ENCODE results near the gene ITIH2. TPM values are rescaled to one million over a fixed set of nuclear protein-coding genes. Genes with fewer than 3 reads are reported as not detected.
"Not testable (repeated sequence)": the region's sequence is repeated elsewhere in the genome, so short reads cannot be mapped to it uniquely, and the experiment has no call there.

The ITIH2 gene
- total and polyA plus RNA-seq, 4 donors, result 261 to 1,345 (median 532) TPM

DNA sequence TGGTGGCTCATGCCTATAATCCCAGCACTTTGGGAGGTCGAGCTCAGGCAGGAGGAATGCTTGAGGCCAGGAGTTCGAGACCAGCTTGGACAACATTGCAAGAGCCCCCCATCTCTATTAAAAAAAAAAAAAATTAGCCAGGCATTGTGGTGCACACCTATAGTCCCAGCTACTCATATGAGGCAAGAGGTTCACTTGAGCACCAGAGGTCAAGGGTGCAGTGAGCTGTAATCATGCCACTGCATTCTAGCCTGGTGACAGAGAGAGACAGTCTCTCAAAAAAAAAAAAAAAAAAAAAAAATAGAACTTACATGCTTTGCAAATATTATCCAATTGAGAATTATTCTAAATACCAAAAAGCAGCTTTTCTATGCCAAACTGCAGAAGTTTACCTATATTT is 73.7 kb downstream of the ITIH2 start:
- TF ChIP-seq HNF4A (conservative IDR thresholded peaks at IDR 0.05) (peak; percentile 29), TAF1 (conservative IDR thresholded peaks at IDR 0.05) (no peak)
- peaks cover 6 to 32% (median 20%) of the 10 kb centered on the region in 4 donors for H3K36me3 ChIP-seq (ENCODE audit: control insufficient read depth in 4 of 4, insufficient read depth in 3 of 4, low read depth in 1 of 4, low read length in 3 of 4)

DNA sequence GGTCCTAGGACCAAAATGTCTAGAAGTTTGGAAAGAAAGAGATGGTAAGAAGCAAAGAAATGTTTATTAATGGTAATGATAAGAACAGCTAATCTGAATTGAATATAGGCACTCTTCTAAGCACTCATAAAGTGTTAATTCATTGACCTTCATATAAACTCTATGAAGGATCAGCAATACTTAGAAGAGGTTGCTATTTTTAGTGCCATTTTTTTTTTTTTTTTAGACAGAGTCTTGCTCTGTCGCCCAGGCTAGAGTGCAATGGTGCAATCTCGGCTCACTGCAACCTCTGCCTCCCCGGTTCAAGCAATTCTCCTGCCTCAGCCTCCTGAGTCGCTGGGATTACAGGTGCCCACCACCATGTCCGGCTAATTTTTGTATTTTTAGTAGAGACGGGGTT is 79.1 kb downstream of the ITIH2 start:
- WGBS, result 93% methylated on average over 6 of the region's 6 CpGs
- not testable (repeated sequence) for H3K27me3 ChIP-seq (ENCODE audit: control insufficient read depth in 4 of 4, insufficient read depth in 4 of 4, low read length in 3 of 4); H3K9me3 ChIP-seq (ENCODE audit: control insufficient read depth in 4 of 4, low read length in 3 of 4); H3K27ac ChIP-seq (ENCODE audit: low read depth in 1 of 2, low read length in 2 of 2); DNase-seq (ENCODE audit: low spot score); H3K4me3 ChIP-seq (ENCODE audit: low read depth in 1 of 3, low read length in 3 of 3); H3K9ac ChIP-seq (ENCODE audit: low read depth in 1 of 2, low read length in 2 of 2)
- H3K4me1 ChIP-seq (ENCODE audit: control insufficient read depth in 4 of 4, insufficient read depth in 4 of 4, low read length in 3 of 4), result peaks cover 9 to 12% (median 10%) of the 10 kb centered on the region in 4 donors
- H3K36me3 ChIP-seq (ENCODE audit: control insufficient read depth in 4 of 4, insufficient read depth in 3 of 4, low read depth in 1 of 4, low read length in 3 of 4), result peaks cover 4 to 32% (median 16%) of the 10 kb centered on the region in 4 donors

More for the DNA sequence above, 73.7 kb downstream of the ITIH2 start:
- DNase-seq (ENCODE audit: low spot score), result no peak
- Histone ChIP-seq H3K27me3 (ENCODE audit: control insufficient read depth in 4 of 4, insufficient read depth in 4 of 4, low read length in 3 of 4) (no peaks in the 10 kb centered on the region), H3K9me3 (ENCODE audit: control insufficient read depth in 4 of 4, low read length in 3 of 4) (no peaks in the 10 kb centered on the region), H3K4me3 (ENCODE audit: low read depth in 1 of 3, low read length in 3 of 3) (no peak overlapping the region), H3K9ac (ENCODE audit: low read depth in 1 of 2, low read length in 2 of 2) (no peak overlapping the region), H3K27ac (ENCODE audit: low read depth in 1 of 2, low read length in 2 of 2) (no peak overlapping the region), H3K4me1 (ENCODE audit: control insufficient read depth in 4 of 4, insufficient read depth in 4 of 4, low read length in 3 of 4) (peaks cover 0 to 12% (median 8%) of the 10 kb centered on the region in 4 donors)
- 95% methylated on average over 2 of the region's 2 CpGs for WGBS

DNA sequence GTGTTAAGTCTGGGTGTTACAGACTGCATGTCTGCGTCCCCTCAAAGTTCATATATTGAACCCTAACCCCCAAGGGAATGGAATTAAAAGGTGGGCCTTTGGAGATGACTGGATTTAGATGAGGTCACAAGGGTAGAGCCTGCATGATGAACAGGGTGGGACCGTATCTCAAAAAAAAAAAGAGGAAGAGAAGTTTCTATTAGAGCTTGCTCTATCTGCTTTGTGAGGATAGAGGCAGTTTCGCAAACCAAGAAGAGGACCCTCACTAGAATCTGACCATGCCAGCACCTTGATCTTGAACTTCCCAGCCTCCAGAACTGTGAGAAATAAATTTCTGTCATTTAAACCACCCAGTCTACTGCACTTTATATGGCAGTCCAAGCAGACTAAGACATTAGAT is 83.3 kb downstream of the ITIH2 start:
- peaks cover 14 to 32% (median 22%) of the 10 kb centered on the region in 4 donors for H3K4me1 ChIP-seq (ENCODE audit: control insufficient read depth in 4 of 4, insufficient read depth in 4 of 4, low read length in 3 of 4)
- no peak overlapping the region for H3K9ac ChIP-seq (ENCODE audit: low read depth in 1 of 2, low read length in 2 of 2)
- no peak overlapping the region for H3K27ac ChIP-seq (ENCODE audit: low read depth in 1 of 2, low read length in 2 of 2)
- DNase-seq (ENCODE audit: low spot score), result no peak
- WGBS, result 88% methylated on average over 3 of the region's 3 CpGs
- peak overlapping the region in 2 of 3 donors; percentile 78 to 99 for H3K4me3 ChIP-seq (ENCODE audit: low read depth in 1 of 3, low read length in 3 of 3)
- no peaks in the 10 kb centered on the region for H3K9me3 ChIP-seq (ENCODE audit: control insufficient read depth in 4 of 4, low read length in 3 of 4)
- peaks cover 0 to 2% (median 0%) of the 10 kb centered on the region in 4 donors for H3K36me3 ChIP-seq (ENCODE audit: control insufficient read depth in 4 of 4, insufficient read depth in 3 of 4, low read depth in 1 of 4, low read length in 3 of 4)
- no peaks in the 10 kb centered on the region for H3K27me3 ChIP-seq (ENCODE audit: control insufficient read depth in 4 of 4, insufficient read depth in 4 of 4, low read length in 3 of 4)
- no peak for TF ChIP-seq JUND (IDR thresholded peaks at IDR 0.05)

DNA sequence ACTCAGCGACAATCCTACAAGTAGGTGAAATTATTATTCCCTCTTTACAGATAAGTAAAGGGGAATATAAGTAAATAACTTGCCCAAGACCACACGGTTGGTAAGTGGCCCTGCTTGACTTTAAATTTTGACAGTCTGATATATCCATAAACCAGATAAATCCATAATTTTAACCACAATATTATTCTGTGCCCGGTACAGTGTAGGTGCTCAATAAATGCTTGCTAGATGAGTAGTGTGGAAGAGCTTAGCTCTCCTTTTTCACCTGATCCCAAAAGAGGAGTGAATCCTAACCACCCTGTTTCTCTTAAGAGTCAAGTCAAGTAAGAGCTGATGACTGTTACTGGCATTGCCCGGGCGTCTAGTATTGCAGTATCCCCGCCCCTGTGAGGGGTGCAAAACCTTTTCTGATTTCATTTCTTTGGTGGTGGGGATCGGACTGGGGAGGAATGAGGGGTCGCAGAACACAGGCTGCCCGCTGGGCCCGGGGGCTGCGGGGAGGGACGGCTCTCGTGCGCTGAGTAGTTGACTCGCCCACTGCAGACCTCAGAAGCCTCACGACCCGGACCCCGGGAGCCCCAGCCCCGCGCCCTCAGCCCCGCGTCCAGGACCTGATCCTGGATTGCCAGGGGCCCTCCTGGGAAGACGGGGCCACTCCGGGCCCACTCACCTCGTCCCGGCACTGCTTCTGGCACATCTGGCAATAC is 84.2 kb downstream of the ITIH2 start:
- H3K4me3 ChIP-seq (ENCODE audit: low read depth in 1 of 3, low read length in 3 of 3), result peak overlapping the region; percentile 78 to 99 (median 96)
- peak overlapping the region in 1 of 2 donors; percentile 44 for H3K27ac ChIP-seq (ENCODE audit: low read depth in 1 of 2, low read length in 2 of 2)
- peak overlapping the region; percentile 89 to 92 for H3K9ac ChIP-seq (ENCODE audit: low read depth in 1 of 2, low read length in 2 of 2)

DNA sequence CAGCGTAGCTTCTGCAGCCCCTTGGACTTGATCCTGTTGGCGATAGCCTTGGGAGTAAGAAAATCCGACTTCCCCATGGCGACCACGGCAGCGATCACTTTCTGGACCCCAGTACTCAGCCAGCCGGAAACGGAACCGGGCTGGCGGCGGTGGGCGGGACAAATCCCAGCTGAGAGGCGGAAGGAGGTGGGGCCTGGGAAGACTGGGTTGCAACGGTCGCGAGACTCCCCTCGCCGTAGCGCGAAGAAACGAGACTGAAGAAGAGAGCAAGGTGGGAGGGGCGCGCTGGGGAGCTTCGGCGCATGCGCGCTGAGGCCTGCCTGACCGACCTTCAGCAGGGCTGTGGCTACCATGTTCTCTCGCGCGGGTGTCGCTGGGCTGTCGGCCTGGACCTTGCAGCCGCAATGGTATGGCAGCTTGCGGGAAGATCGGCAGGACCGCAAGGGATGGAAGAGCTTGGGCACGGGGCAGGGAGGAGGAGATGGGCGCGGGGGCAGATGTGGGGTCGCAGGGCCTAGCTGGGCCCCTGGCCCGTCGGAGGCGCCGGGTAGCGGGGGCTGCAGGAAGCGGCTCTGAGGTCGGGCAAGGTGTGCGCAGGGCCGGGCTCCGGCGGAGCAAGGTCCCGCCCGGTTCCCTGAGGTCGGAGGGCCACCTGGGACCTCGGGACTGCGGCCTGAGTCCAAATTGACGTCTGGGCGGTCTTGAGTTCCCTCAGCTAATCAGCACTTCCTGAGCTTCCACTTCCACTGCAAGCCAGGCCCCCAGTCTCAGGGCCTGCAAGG is 84.9 kb downstream of the ITIH2 start, which contains the start of the genes ATP5F1C and KIN:
Gene ATP5F1C, plus strand, starts transcription at position 321 of the 782 bp plus-strand sequence. Its CDS starts 31 bp downstream, at position 352.
Gene KIN, minus strand, starts transcription at position 137 of the 782 bp plus-strand sequence. Its CDS starts 60 bp downstream, at position 77.
- Histone ChIP-seq H3K4me3 (ENCODE audit: low read depth in 1 of 3, low read length in 3 of 3) (peak within 1 kb of the TSS; percentile 78 to 99 (median 96)), H3K27me3 (ENCODE audit: control insufficient read depth in 4 of 4, insufficient read depth in 4 of 4, low read length in 3 of 4) (no peaks in the 10 kb centered on the region), H3K36me3 (ENCODE audit: control insufficient read depth in 4 of 4, insufficient read depth in 3 of 4, low read depth in 1 of 4, low read length in 3 of 4) (peaks cover 0 to 4% (median 1%) of the 10 kb centered on the region in 4 donors), H3K9ac (ENCODE audit: low read depth in 1 of 2, low read length in 2 of 2) (peak within 1 kb of the TSS; percentile 89 to 96), H3K9me3 (ENCODE audit: control insufficient read depth in 4 of 4, low read length in 3 of 4) (no peaks in the 10 kb centered on the region), H3K27ac (ENCODE audit: low read depth in 1 of 2, low read length in 2 of 2) (peak within 1 kb of the TSS; percentile 78 to 88), H3K4me1 (ENCODE audit: control insufficient read depth in 4 of 4, insufficient read depth in 4 of 4, low read length in 3 of 4) (peaks cover 14 to 37% (median 24%) of the 10 kb centered on the region in 4 donors)
- TF ChIP-seq HNF4A (conservative IDR thresholded peaks at IDR 0.05) (no peak), GABPA (IDR thresholded peaks at IDR 0.05 in 1 of 2, conservative IDR thresholded peaks at IDR 0.05 in 1 of 2) (peak; percentile 83 to 96), EGR1 (IDR thresholded peaks at IDR 0.05; ENCODE audit: low read depth in 2 of 2) (no peak), RAD21 (IDR thresholded peaks at IDR 0.05) (peak in 1 of 2 donors; percentile 12), YY1 (IDR thresholded peaks at IDR 0.05) (peak; percentile 95), SP1 (IDR thresholded peaks at IDR 0.05) (peak; percentile 38)
- TF ChIP-seq, protein P1, sequence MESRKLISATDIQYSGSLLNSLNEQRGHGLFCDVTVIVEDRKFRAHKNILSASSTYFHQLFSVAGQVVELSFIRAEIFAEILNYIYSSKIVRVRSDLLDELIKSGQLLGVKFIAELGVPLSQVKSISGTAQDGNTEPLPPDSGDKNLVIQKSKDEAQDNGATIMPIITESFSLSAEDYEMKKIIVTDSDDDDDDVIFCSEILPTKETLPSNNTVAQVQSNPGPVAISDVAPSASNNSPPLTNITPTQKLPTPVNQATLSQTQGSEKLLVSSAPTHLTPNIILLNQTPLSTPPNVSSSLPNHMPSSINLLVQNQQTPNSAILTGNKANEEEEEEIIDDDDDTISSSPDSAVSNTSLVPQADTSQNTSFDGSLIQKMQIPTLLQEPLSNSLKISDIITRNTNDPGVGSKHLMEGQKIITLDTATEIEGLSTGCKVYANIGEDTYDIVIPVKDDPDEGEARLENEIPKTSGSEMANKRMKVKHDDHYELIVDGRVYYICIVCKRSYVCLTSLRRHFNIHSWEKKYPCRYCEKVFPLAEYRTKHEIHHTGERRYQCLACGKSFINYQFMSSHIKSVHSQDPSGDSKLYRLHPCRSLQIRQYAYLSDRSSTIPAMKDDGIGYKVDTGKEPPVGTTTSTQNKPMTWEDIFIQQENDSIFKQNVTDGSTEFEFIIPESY (IDR thresholded peaks at IDR 0.05), result peak; percentile 100
- TF ChIP-seq, protein P2, sequence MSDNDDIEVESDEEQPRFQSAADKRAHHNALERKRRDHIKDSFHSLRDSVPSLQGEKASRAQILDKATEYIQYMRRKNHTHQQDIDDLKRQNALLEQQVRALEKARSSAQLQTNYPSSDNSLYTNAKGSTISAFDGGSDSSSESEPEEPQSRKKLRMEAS (IDR thresholded peaks at IDR 0.05), result peak; percentile 13
- DNase-seq (ENCODE audit: low spot score), result peak; percentile 96
- WGBS, result under 1% methylated on average over 59 of the region's 59 CpGs

More for the DNA sequence above, 84.2 kb downstream of the ITIH2 start:
- Histone ChIP-seq H3K4me1 (ENCODE audit: control insufficient read depth in 4 of 4, insufficient read depth in 4 of 4, low read length in 3 of 4) (peaks cover 14 to 35% (median 22%) of the 10 kb centered on the region in 4 donors), H3K9me3 (ENCODE audit: control insufficient read depth in 4 of 4, low read length in 3 of 4) (no peaks in the 10 kb centered on the region), H3K36me3 (ENCODE audit: control insufficient read depth in 4 of 4, insufficient read depth in 3 of 4, low read depth in 1 of 4, low read length in 3 of 4) (peaks cover 0 to 2% (median 1%) of the 10 kb centered on the region in 4 donors), H3K27me3 (ENCODE audit: control insufficient read depth in 4 of 4, insufficient read depth in 4 of 4, low read length in 3 of 4) (no peaks in the 10 kb centered on the region)
- no peak for TF ChIP-seq TAF1 (conservative IDR thresholded peaks at IDR 0.05)
- no peak for DNase-seq (ENCODE audit: low spot score)
- WGBS, result 3% methylated on average over 26 of the region's 26 CpGs

All from liver (tissue), 9 donors.